K562 (cell line): ENCODE results near the gene HPX.

Source experiments
- FOXK1 ChIP-seq: sonication (generic); formaldehyde crosslinking; IDR thresholded peaks from 2 replicates; pipeline ENCODE4 v1.8.0; 2022; ENCODE audit warnings: missing genetic modification reagents, mild to moderate bottlenecking, borderline replicate concordance
- GABPA ChIP-seq: fragments of 200-800 bp; sonication (Bioruptor generic); conservative IDR thresholded peaks from 2 replicates; pipeline ENCODE4 v1.6.1; 2016; ENCODE audit warnings: low read depth, missing genetic modification characterization, missing compliant biosample characterization
- HCFC1 ChIP-seq: IDR thresholded peaks from 2 replicates; pipeline ENCODE4 v1.6.1; 2012; ENCODE audit warnings: low read depth, low read length, improper control_type of control experiment
- LARP7 ChIP-seq: fragments of 450-650 bp; IDR thresholded peaks from 2 replicates; pipeline ENCODE4 v1.6.1; 2016
- MAX ChIP-seq: sonication (generic); formaldehyde crosslinking; IDR thresholded peaks from 2 replicates; pipeline ENCODE4 v1.9.0; 2022; ENCODE audit warnings: mild to moderate bottlenecking, missing genetic modification reagents
- POLR2A ChIP-seq: fragments of 450-650 bp; conservative IDR thresholded peaks from 2 replicates; pipeline ENCODE4 v1.6.1; 2016
- SREBF2 ChIP-seq: sonication (generic); formaldehyde crosslinking; IDR thresholded peaks from 2 replicates; pipeline ENCODE4 v1.4.0; 2020; ENCODE audit warnings: mild to moderate bottlenecking, missing genetic modification reagents
- TEAD4 ChIP-seq, 2 experiments: sonication (generic) in 1 of 2; formaldehyde crosslinking in 1 of 2; IDR thresholded peaks; 2 replicates each; pipeline versions ENCODE4 v1.6.1 to v1.8.0; 2012 to 2022; ENCODE audit warnings: borderline replicate concordance in 1 of 2, inconsistent platforms in 1 of 2, low read length in 1 of 2, mild to moderate bottlenecking in 1 of 2, missing genetic modification reagents in 1 of 2
- ZNF717 ChIP-seq: fragments of 250-450 bp; sonication (Bioruptor Pico); IDR thresholded peaks from 2 replicates; pipeline ENCODE4 v1.5.0; 2021
- TF ChIP-seq, protein P1 (sequence below), 2 experiments: fragments of 450-650 bp in 1 of 2; sonication (generic) in 1 of 2; formaldehyde crosslinking in 1 of 2; IDR thresholded peaks; 2 replicates each; pipeline versions ENCODE4 v1.7.1 to v1.9.0; 2016 to 2022; ENCODE audit warnings: inconsistent platforms in 1 of 2, mild to moderate bottlenecking in 1 of 2, missing genetic modification reagents in 1 of 2
- TF ChIP-seq, protein P2 (sequence below), 3 experiments: IDR thresholded peaks in 2 of 3; conservative IDR thresholded peaks in 1 of 3; 2 replicates each; pipeline ENCODE4 v1.5.1; 2011 to 2012; ENCODE audit warnings: low read length in 3 of 3, mild to moderate bottlenecking in 3 of 3, control low read depth in 2 of 3, improper control_type of control experiment in 1 of 3, inconsistent platforms in 1 of 3, low read depth in 1 of 3, mixed read lengths in 1 of 3, moderate library complexity in 1 of 3; ENCODE audit not compliant: insufficient read depth in 2 of 3
- TF ChIP-seq, protein P3 (sequence below): fragments of 250-450 bp; sonication (Bioruptor Pico); IDR thresholded peaks from 2 replicates; pipeline ENCODE4 v1.9.0; 2021; ENCODE audit warnings: mild to moderate bottlenecking, inconsistent platforms

DNA sequence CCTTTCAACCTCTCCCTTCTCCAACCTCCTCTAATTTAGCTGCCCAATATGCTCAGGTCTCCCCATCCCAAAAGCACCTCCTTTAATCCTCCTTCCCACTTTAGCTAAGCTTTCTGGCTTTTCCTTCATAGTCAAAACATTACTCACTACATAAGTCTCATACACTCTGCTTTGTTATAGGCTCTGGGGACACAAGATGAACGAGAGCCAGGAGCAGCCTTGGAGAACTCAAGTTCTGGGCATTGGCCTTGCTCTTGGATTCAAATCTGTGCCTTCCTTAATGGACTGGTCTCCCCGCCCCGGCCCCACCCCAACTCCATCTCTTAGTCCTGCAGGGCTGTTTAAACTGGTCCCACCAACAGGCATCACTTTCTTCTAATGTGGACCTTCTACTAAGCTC lies 11.4 kb upstream of the HPX start:
- TF ChIP-seq, protein P1, sequence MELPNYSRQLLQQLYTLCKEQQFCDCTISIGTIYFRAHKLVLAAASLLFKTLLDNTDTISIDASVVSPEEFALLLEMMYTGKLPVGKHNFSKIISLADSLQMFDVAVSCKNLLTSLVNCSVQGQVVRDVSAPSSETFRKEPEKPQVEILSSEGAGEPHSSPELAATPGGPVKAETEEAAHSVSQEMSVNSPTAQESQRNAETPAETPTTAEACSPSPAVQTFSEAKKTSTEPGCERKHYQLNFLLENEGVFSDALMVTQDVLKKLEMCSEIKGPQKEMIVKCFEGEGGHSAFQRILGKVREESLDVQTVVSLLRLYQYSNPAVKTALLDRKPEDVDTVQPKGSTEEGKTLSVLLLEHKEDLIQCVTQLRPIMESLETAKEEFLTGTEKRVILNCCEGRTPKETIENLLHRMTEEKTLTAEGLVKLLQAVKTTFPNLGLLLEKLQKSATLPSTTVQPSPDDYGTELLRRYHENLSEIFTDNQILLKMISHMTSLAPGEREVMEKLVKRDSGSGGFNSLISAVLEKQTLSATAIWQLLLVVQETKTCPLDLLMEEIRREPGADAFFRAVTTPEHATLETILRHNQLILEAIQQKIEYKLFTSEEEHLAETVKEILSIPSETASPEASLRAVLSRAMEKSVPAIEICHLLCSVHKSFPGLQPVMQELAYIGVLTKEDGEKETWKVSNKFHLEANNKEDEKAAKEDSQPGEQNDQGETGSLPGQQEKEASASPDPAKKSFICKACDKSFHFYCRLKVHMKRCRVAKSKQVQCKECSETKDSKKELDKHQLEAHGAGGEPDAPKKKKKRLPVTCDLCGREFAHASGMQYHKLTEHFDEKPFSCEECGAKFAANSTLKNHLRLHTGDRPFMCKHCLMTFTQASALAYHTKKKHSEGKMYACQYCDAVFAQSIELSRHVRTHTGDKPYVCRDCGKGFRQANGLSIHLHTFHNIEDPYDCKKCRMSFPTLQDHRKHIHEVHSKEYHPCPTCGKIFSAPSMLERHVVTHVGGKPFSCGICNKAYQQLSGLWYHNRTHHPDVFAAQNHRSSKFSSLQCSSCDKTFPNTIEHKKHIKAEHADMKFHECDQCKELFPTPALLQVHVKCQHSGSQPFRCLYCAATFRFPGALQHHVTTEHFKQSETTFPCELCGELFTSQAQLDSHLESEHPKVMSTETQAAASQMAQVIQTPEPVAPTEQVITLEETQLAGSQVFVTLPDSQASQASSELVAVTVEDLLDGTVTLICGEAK (IDR thresholded peaks at IDR 0.05), result no peak
- TF ChIP-seq, protein P1 (CRISPR knock-in tag; IDR thresholded peaks at IDR 0.05), result no peak
- TF ChIP-seq TEAD4 (IDR thresholded peaks at IDR 0.05; ENCODE audit: low read length) (no peak), TEAD4 (CRISPR knock-in tag; IDR thresholded peaks at IDR 0.05; ENCODE audit: borderline replicate concordance) (no peak), GABPA (tag) (no peak), POLR2A (no peak), FOXK1 (CRISPR knock-in tag) (no peak), HCFC1 (no peak), LARP7 (no peak), SREBF2 (CRISPR knock-in tag) (no peak), MAX (no peak), ZNF717 (CRISPR knock-in tag) (no peak)
- TF ChIP-seq, protein P2, sequence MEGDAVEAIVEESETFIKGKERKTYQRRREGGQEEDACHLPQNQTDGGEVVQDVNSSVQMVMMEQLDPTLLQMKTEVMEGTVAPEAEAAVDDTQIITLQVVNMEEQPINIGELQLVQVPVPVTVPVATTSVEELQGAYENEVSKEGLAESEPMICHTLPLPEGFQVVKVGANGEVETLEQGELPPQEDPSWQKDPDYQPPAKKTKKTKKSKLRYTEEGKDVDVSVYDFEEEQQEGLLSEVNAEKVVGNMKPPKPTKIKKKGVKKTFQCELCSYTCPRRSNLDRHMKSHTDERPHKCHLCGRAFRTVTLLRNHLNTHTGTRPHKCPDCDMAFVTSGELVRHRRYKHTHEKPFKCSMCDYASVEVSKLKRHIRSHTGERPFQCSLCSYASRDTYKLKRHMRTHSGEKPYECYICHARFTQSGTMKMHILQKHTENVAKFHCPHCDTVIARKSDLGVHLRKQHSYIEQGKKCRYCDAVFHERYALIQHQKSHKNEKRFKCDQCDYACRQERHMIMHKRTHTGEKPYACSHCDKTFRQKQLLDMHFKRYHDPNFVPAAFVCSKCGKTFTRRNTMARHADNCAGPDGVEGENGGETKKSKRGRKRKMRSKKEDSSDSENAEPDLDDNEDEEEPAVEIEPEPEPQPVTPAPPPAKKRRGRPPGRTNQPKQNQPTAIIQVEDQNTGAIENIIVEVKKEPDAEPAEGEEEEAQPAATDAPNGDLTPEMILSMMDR (IDR thresholded peaks at IDR 0.05 in 2 of 3, conservative IDR thresholded peaks at IDR 0.05 in 1 of 3; ENCODE audit: insufficient read depth in 2 of 3, low read depth in 1 of 3, low read length in 3 of 3), result no peak
- TF ChIP-seq, protein P3, sequence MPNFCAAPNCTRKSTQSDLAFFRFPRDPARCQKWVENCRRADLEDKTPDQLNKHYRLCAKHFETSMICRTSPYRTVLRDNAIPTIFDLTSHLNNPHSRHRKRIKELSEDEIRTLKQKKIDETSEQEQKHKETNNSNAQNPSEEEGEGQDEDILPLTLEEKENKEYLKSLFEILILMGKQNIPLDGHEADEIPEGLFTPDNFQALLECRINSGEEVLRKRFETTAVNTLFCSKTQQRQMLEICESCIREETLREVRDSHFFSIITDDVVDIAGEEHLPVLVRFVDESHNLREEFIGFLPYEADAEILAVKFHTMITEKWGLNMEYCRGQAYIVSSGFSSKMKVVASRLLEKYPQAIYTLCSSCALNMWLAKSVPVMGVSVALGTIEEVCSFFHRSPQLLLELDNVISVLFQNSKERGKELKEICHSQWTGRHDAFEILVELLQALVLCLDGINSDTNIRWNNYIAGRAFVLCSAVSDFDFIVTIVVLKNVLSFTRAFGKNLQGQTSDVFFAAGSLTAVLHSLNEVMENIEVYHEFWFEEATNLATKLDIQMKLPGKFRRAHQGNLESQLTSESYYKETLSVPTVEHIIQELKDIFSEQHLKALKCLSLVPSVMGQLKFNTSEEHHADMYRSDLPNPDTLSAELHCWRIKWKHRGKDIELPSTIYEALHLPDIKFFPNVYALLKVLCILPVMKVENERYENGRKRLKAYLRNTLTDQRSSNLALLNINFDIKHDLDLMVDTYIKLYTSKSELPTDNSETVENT (CRISPR knock-in tag), result no peak
